ENCODE results near the gene PDIA5. TPM values are rescaled to one million over a fixed set of nuclear protein-coding genes. Genes with fewer than 3 reads are reported as not detected.

The PDIA5 gene
- total RNA-seq, 3 donors from 2014 or later, result 21.5 to 49.1 (median 22.0) TPM

- Histone ChIP-seq H3K9me3 (no peaks in the 10 kb centered on the region), H3K36me3 (ENCODE audit: low read depth) (no peaks in the 10 kb centered on the region), H3K4me3 (no peak overlapping the region), H3K4me1 (ENCODE audit: low read depth) (no peaks in the 10 kb centered on the region)
- DNase-seq (no peak), ATAC-seq (no peak)
- TF ChIP-seq, protein P1, sequence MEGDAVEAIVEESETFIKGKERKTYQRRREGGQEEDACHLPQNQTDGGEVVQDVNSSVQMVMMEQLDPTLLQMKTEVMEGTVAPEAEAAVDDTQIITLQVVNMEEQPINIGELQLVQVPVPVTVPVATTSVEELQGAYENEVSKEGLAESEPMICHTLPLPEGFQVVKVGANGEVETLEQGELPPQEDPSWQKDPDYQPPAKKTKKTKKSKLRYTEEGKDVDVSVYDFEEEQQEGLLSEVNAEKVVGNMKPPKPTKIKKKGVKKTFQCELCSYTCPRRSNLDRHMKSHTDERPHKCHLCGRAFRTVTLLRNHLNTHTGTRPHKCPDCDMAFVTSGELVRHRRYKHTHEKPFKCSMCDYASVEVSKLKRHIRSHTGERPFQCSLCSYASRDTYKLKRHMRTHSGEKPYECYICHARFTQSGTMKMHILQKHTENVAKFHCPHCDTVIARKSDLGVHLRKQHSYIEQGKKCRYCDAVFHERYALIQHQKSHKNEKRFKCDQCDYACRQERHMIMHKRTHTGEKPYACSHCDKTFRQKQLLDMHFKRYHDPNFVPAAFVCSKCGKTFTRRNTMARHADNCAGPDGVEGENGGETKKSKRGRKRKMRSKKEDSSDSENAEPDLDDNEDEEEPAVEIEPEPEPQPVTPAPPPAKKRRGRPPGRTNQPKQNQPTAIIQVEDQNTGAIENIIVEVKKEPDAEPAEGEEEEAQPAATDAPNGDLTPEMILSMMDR (IDR thresholded peaks at IDR 0.05), result no peak
- intact Hi-C loops (cut with DNase I, micrococcal nuclease), result no loop called here
Measured at GRCh38 chr3:123169930-123170329, 103.1 kb downstream of the PDIA5 start.

DNA sequence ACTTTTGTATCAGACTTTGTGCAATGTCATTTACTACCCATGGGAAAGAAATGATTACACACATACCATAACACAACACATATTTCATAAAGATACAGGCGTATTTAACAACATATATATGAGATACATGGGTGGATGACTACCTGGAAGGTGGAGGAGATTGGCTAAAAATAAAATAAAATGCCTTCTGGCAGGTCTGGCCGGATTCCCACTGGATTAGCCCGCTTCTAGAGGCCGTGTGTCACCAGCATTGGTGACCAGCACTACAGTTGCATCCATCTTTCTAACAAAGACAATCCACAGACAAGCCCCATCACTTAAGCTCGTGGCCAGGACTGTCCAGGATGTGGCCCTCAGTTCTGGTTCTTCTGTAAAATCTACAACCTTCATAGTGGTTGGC, 114.0 kb downstream of the PDIA5 start:
- TF ChIP-seq, protein P1 (IDR thresholded peaks at IDR 0.05), result no peak
- ATAC-seq, result no peak

DNA sequence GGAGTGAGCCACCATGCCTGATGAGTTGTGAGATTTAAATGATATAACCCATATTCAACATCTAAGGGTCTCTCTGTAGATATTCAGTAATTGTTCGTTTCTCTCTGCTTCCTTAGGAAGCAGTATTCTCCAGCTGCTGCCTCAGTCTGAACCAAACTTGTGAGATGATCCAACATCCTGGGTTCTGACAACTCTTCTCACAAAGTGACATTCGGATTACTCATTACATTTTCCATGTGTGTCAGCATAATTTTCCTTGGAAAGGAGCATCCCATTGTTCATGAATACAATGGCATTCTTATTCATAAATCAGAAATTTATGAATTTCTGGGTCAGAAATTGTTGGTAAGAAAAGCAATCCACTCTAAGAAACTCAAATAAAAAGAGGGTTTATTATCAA, 119.9 kb downstream of the PDIA5 start:
- intact Hi-C loops (cut with DNase I, micrococcal nuclease), result no loop called here
- no peak overlapping the region for H3K4me3 ChIP-seq
- ATAC-seq, result no peak
- TF ChIP-seq, protein P1 (IDR thresholded peaks at IDR 0.05), result no peak
- H3K4me1 ChIP-seq (ENCODE audit: low read depth), result no peaks in the 10 kb centered on the region
- no peak for DNase-seq
- no peaks in the 10 kb centered on the region for H3K9me3 ChIP-seq
- H3K36me3 ChIP-seq (ENCODE audit: low read depth), result no peaks in the 10 kb centered on the region

More for the DNA sequence above, 114.0 kb downstream of the PDIA5 start:
- Histone ChIP-seq H3K4me3 (no peak overlapping the region), H3K9me3 (no peaks in the 10 kb centered on the region), H3K4me1 (ENCODE audit: low read depth) (no peaks in the 10 kb centered on the region), H3K36me3 (ENCODE audit: low read depth) (no peaks in the 10 kb centered on the region)
- intact Hi-C loops (cut with DNase I, micrococcal nuclease), result no loop called here
- DNase-seq, result no peak

GRCh38 chr3:123188058-123188457, 121.2 kb downstream of the PDIA5 start:
- TF ChIP-seq, protein P1 (IDR thresholded peaks at IDR 0.05), result no peak

DNA sequence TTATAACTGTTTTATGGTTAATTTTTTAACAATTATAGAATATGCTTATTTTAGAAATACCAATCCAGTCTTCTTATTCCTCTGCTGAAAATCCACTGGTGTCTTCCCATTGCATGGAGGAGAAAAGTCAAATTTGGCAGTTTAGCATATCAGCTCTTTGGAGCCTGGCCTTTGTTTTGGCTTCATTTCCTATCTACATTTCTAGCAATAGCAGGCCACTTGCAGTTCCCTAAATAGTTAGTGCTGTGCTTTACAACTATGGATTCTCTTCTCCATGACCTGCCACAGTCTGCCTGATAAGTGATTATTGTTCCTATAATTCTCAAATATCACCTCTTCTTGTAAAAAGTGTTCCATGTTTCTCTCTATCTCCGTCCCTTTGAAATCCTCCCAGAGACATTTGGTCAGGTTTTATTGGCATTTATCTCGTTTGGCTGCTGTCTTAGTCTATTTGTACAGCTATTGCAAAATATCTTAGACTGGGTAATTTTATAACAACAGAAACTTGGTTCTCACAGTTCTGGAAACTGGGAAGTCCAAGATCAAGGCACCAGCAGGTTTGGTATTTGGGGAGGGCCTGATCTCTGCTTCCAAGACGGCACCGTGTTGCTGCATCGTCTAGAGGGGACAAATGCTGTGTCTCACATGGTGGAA, 126.8 kb downstream of the PDIA5 start:
- H3K4me3 ChIP-seq, result no peak overlapping the region
- DNase-seq (no peak), ATAC-seq (no peak)
- H3K9me3 ChIP-seq, result no peaks in the 10 kb centered on the region
- no peaks in the 10 kb centered on the region for H3K4me1 ChIP-seq (ENCODE audit: low read depth)
- H3K36me3 ChIP-seq (ENCODE audit: low read depth), result no peaks in the 10 kb centered on the region
- intact Hi-C loops (cut with DNase I, micrococcal nuclease), result no loop called here
- TF ChIP-seq, protein P1 (IDR thresholded peaks at IDR 0.05), result no peak

More at GRCh38 chr3:123188058-123188457, 121.2 kb downstream of the PDIA5 start:
- Histone ChIP-seq H3K4me3 (no peak overlapping the region), H3K9me3 (no peaks in the 10 kb centered on the region), H3K36me3 (ENCODE audit: low read depth) (no peaks in the 10 kb centered on the region), H3K4me1 (ENCODE audit: low read depth) (no peaks in the 10 kb centered on the region)
- ATAC-seq (no peak), DNase-seq (no peak)
- intact Hi-C loops (cut with DNase I, micrococcal nuclease), result no loop called here

Data from mucosa of descending colon (tissue), 3 donors.